GM23338 (cell line): Measurements from ENCODE around the gene ARF1. TPM values are rescaled to one million over a fixed set of nuclear protein-coding genes. Genes with fewer than 3 reads are reported as not detected.

Source experiments
- ATAC-seq: fragments of 200-7000 bp; cut with Tn5 transposase; 3 replicates; pipeline ENCODE4 v1.9.1; 2020
- DNase-seq: peaks from one replicate; pipeline ENCODE4 v3.0.0-alpha.2; 2015; ENCODE audit warnings: low spot score
- H2AFZ ChIP-seq: fragments of 200-600 bp; sonication (generic); 2 replicates; pipeline ENCODE4 v1.8.0; 2016; ENCODE audit warnings: antibody characterized with exemption, mild to moderate bottlenecking, moderate library complexity
- H3F3A ChIP-seq: fragments of 200-600 bp; sonication (generic); replicated peaks from 2 replicates; pipeline ENCODE4 v1.8.0; 2017; ENCODE audit warnings: antibody characterized with exemption, mixed run types, low read depth
- H3K27ac ChIP-seq: fragments of 200-600 bp; sonication (generic); 2 replicates; pipeline ENCODE4 v1.6.1; 2016; ENCODE audit warnings: low read depth
- H3K27me3 ChIP-seq: fragments of 200-600 bp; sonication (generic); 2 replicates; pipeline ENCODE4 v1.8.0; 2016; ENCODE audit warnings: mild to moderate bottlenecking, mixed run types, moderate library complexity; ENCODE audit not compliant: insufficient read depth
- H3K36me3 ChIP-seq: fragments of 200-600 bp; sonication (generic); 2 replicates; pipeline ENCODE4 v1.8.0; 2016; ENCODE audit warnings: mild to moderate bottlenecking; ENCODE audit not compliant: insufficient read depth
- H3K4me1 ChIP-seq: fragments of 200-600 bp; sonication (generic); 2 replicates; pipeline ENCODE4 v1.8.0; 2016; ENCODE audit warnings: mild to moderate bottlenecking, moderate library complexity; ENCODE audit not compliant: insufficient read depth
- H3K4me2 ChIP-seq: fragments of 200-600 bp; sonication (generic); 2 replicates; pipeline ENCODE4 v1.7.1; 2017; ENCODE audit warnings: mixed run types
- H3K4me3 ChIP-seq: fragments of 200-600 bp; sonication (generic); 2 replicates; pipeline ENCODE4 v1.6.1; 2016; ENCODE audit warnings: mixed run types
- H3K79me2 ChIP-seq: fragments of 200-600 bp; sonication (generic); replicated peaks from 2 replicates; pipeline ENCODE4 v1.8.0; 2017; ENCODE audit warnings: mild to moderate bottlenecking; ENCODE audit not compliant: insufficient read depth
- H3K9me2 ChIP-seq: fragments of 200-600 bp; sonication (generic); 2 replicates; pipeline ENCODE4 v1.8.0; 2017; ENCODE audit not compliant: insufficient read depth
- H4K20me1 ChIP-seq: fragments of 200-600 bp; sonication (generic); replicated peaks from 2 replicates; pipeline ENCODE4 v1.8.0; 2017; ENCODE audit warnings: mild to moderate bottlenecking; ENCODE audit not compliant: insufficient read depth
- H3K27ac Mint-ChIP-seq: 2 replicates; pipeline ENCODE4 v1.8.0; 2020; ENCODE audit warnings: inconsistent platforms, mild to moderate bottlenecking, moderate library complexity, mixed read lengths
- H3K27me3 Mint-ChIP-seq: 3 replicates; pipeline ENCODE4 v1.8.0; 2022; ENCODE audit warnings: low read depth, mild to moderate bottlenecking, moderate library complexity, mixed read lengths, inconsistent platforms; ENCODE audit not compliant: insufficient read depth, poor library complexity
- H3K36me3 Mint-ChIP-seq: 3 replicates; pipeline ENCODE4 v1.8.0; 2021; ENCODE audit warnings: low read depth, mild to moderate bottlenecking, inconsistent platforms, moderate library complexity, mixed read lengths
- H3K4me1 Mint-ChIP-seq: 3 replicates; pipeline ENCODE4 v1.8.0; 2020; ENCODE audit warnings: mild to moderate bottlenecking, inconsistent platforms, mixed read lengths
- H3K4me3 Mint-ChIP-seq: 3 replicates; pipeline ENCODE4 v1.8.0; 2021; ENCODE audit warnings: moderate library complexity, mild to moderate bottlenecking, inconsistent platforms, mixed read lengths
- H3K9me3 Mint-ChIP-seq: 3 replicates; pipeline ENCODE4 v1.8.0; 2020; ENCODE audit warnings: moderate library complexity, mild to moderate bottlenecking, inconsistent platforms, mixed read lengths
- POLR2AphosphoS5 ChIP-seq: IDR thresholded peaks from 2 replicates; pipeline ENCODE4 v1.6.1; 2016; ENCODE audit warnings: antibody characterized with exemption, low read depth
- ZNF462 ChIP-seq: fragments of 250-450 bp; sonication (Bioruptor Pico); IDR thresholded peaks from 2 replicates; pipeline ENCODE4 v1.5.0; 2020; ENCODE audit warnings: mild to moderate bottlenecking, moderate library complexity
- polyA plus RNA-seq: library from polyadenylated mRNA; unstranded; fragments of >200 nt; fragmentation: Nextera tagmentation; extraction: Ambion mirVana; gene quantifications from 2 replicates; pipeline ENCODE4 v1.2.1, GENCODE V29; 2016
- total RNA-seq: library from RNA; depleted of rRNA; stranded (reverse); fragments of >200 nt; shearing (Covaris generic); gene quantifications from 2 replicates; pipeline ENCODE4 v1.2.3, GENCODE V29; 2014

Gene ARF1
- total and polyA plus RNA-seq, 2 experiments from 2014 or later = 210 to 306 TPM

DNA sequence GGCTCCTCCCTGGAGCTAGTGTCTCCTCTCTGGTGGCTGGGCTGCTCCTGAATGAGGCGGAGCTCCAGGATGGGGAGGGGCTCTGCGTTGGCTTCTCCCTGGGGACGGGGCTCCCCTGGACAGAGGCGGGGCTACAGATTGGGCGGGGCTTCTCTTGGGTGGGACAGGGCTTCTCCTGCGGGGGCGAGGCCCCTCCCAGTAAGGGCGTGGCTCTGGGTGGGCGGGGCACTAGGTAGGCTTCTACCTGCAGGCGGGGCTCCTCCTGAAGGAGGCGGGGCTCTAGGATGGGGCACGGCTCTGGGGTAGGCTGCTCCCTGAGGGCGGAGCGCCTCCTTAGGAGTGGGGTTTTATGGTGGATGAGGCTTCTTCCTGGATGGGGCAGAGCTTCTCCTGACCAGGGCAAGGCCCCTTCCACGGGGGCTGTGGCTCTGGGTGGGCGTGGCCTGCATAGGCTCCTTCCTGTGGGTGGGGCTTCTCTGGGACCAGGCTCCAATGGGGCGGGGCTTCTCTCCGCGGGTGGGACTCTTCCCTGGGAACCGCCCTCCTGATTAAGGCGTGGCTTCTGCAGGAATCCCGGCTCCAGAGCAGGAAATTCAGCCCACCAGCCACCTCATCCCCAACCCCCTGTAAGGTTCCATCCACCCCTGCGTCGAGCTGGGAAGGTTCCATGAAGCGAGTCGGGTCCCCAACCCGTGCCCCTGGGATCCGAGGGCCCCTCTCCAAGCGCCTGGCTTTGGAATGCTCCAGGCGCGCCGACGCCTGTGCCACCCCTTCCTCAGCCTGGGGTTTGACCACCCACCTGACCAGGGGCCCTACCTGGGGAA is 22.7 kb upstream of the ARF1 start:
- H3K36me3 ChIP-seq = no peaks in the 10 kb centered on the region
- TF ChIP-seq POLR2AphosphoS5 (peak; percentile 61), ZNF462 (CRISPR knock-in tag) (no peak)
- H3K4me2 ChIP-seq = peak overlapping the region; percentile 98
- H3K27me3 Mint-ChIP-seq = peaks cover 75% of the 10 kb centered on the region
- H3K9me3 Mint-ChIP-seq = no peaks in the 10 kb centered on the region; the same call in 2 of the 3 replicates
- H3K79me2 ChIP-seq = no peaks in the 10 kb centered on the region
- no peaks in the 10 kb centered on the region for H4K20me1 ChIP-seq
- no peaks in the 10 kb centered on the region for H3K9me2 ChIP-seq
- peak; percentile 98 for DNase-seq
- H3K4me1 Mint-ChIP-seq = peaks cover 5% of the 10 kb centered on the region
- peak overlapping the region; percentile 98 for H2AFZ ChIP-seq
- peak overlapping the region; percentile 90 for H3K4me3 ChIP-seq
- peak overlapping the region; percentile 70 for H3K4me3 Mint-ChIP-seq
- peaks cover 91% of the 10 kb centered on the region for H3K27me3 ChIP-seq
- H3K36me3 Mint-ChIP-seq = peaks cover 4% of the 10 kb centered on the region; the same call in 1 of the 3 replicates
- H3F3A ChIP-seq = no peaks in the 10 kb centered on the region
- H3K4me1 ChIP-seq = peaks cover 5% of the 10 kb centered on the region; the same call in 1 of the 2 replicates
- ATAC-seq = peak; percentile 81
- peak overlapping the region; percentile 67; the same call in 1 of the 2 replicates for H3K27ac Mint-ChIP-seq
- H3K27ac ChIP-seq = 0 out of 2 replicates have a peak overlapping the region, but pooled peaks have one; percentile 19
